ENCODE measurements around the gene TRIOBP. TPM values are rescaled to one million over a fixed set of nuclear protein-coding genes. Genes with fewer than 3 reads are reported as not detected.
A peak's percentile ranks its signal among the peaks of the same experiment; 100 is the strongest.

The TRIOBP gene
- total and polyA plus RNA-seq, 2 of the 13 experiments (the other 11 are each of a cell fraction or from before 2014, with no cell fraction given), result 6.1 to 15.4 TPM

DNA sequence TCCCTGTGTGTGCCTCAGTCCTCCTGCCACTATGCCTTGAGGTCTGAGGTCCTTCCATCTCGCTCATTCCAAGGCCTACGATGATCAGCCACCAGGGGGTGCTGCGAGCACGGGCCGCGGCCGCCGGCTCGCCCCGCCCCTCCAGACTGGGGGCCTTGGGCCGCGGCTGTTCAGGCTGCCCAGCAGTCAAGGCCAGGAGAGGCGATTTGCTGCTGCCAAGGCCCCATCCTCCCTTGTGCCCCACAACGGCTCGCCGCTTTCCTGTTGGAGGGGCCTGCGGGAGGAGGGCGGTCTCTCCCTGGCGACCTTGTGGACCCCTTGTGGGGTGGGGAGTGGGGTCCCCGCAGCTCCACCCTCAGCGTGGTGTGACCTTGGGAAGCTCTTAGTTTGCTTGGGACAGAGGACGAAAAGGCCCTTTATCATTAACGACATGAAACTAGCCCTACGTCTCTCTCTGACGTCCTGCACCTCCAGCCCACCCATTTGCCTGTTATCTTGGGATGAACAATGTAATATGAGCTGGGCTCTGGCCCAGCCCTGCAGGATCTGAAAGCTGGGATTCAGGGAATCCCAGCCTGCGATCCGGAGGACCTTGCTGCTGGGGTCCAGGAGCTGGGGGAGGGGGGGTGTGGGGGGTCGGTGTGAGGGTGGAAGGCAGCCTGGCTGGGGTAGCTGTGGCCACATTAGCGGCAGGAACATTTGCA is 121.0 kb downstream of the TRIOBP start (continued):
- TF ChIP-seq HNRNPUL1 (IDR thresholded peaks at IDR 0.05; ENCODE audit: low read depth, low read length) (no peak), ZNF30 (CRISPR knock-in tag; IDR thresholded peaks at IDR 0.05) (no peak), ZSCAN9 (CRISPR knock-in tag; IDR thresholded peaks at IDR 0.05; ENCODE audit: borderline replicate concordance) (peak; percentile 66; the same call in 1 of the 2 replicates), BRCA1 (CRISPR knock-in tag; IDR thresholded peaks at IDR 0.05) (no peak; the same call in 1 of the 2 replicates), ZNF225 (CRISPR knock-in tag; IDR thresholded peaks at IDR 0.05) (no peak), KLF16 (CRISPR knock-in tag; IDR thresholded peaks at IDR 0.05) (peak in 1 of 2 experiments; percentile 95; a peak in 2 of 4 replicates), PHF20 (CRISPR knock-in tag; IDR thresholded peaks at IDR 0.05) (no peak), MBD4 (IDR thresholded peaks at IDR 0.05; ENCODE audit: borderline replicate concordance, low read length) (no peak), ZKSCAN5 (CRISPR knock-in tag; IDR thresholded peaks at IDR 0.05) (no peak), RAD51 (IDR thresholded peaks at IDR 0.05; ENCODE audit: borderline replicate concordance) (no peak), ZNF841 (CRISPR knock-in tag; IDR thresholded peaks at IDR 0.05; ENCODE audit: borderline replicate concordance) (no peak), ZNF790 (CRISPR knock-in tag; IDR thresholded peaks at IDR 0.05; ENCODE audit: borderline replicate concordance) (no peak), SMAD9 (CRISPR knock-in tag; IDR thresholded peaks at IDR 0.05) (no peak), ZNF17 (CRISPR knock-in tag; IDR thresholded peaks at IDR 0.05) (no peak), MIER2 (CRISPR knock-in tag; IDR thresholded peaks at IDR 0.05) (peak; percentile 45; the same call in 1 of the 2 replicates), MAFK (conservative IDR thresholded peaks at IDR 0.05 in 1 of 2, IDR thresholded peaks at IDR 0.05 in 1 of 2; ENCODE audit: low read length in 2 of 2) (no peak), REXO4 (CRISPR knock-in tag; IDR thresholded peaks at IDR 0.05; ENCODE audit: borderline replicate concordance) (no peak), RXRA (CRISPR knock-in tag; IDR thresholded peaks at IDR 0.05) (peak; percentile 92)
- TF ChIP-seq, protein P1, sequence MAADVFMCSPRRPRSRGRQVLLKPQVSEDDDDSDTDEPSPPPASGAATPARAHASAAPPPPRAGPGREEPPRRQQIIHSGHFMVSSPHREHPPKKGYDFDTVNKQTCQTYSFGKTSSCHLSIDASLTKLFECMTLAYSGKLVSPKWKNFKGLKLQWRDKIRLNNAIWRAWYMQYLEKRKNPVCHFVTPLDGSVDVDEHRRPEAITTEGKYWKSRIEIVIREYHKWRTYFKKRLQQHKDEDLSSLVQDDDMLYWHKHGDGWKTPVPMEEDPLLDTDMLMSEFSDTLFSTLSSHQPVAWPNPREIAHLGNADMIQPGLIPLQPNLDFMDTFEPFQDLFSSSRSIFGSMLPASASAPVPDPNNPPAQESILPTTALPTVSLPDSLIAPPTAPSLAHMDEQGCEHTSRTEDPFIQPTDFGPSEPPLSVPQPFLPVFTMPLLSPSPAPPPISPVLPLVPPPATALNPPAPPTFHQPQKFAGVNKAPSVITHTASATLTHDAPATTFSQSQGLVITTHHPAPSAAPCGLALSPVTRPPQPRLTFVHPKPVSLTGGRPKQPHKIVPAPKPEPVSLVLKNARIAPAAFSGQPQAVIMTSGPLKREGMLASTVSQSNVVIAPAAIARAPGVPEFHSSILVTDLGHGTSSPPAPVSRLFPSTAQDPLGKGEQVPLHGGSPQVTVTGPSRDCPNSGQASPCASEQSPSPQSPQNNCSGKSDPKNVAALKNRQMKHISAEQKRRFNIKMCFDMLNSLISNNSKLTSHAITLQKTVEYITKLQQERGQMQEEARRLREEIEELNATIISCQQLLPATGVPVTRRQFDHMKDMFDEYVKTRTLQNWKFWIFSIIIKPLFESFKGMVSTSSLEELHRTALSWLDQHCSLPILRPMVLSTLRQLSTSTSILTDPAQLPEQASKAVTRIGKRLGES (CRISPR knock-in tag; IDR thresholded peaks at IDR 0.05; ENCODE audit: borderline replicate concordance), result no peak
- TF ChIP-seq, protein P2, sequence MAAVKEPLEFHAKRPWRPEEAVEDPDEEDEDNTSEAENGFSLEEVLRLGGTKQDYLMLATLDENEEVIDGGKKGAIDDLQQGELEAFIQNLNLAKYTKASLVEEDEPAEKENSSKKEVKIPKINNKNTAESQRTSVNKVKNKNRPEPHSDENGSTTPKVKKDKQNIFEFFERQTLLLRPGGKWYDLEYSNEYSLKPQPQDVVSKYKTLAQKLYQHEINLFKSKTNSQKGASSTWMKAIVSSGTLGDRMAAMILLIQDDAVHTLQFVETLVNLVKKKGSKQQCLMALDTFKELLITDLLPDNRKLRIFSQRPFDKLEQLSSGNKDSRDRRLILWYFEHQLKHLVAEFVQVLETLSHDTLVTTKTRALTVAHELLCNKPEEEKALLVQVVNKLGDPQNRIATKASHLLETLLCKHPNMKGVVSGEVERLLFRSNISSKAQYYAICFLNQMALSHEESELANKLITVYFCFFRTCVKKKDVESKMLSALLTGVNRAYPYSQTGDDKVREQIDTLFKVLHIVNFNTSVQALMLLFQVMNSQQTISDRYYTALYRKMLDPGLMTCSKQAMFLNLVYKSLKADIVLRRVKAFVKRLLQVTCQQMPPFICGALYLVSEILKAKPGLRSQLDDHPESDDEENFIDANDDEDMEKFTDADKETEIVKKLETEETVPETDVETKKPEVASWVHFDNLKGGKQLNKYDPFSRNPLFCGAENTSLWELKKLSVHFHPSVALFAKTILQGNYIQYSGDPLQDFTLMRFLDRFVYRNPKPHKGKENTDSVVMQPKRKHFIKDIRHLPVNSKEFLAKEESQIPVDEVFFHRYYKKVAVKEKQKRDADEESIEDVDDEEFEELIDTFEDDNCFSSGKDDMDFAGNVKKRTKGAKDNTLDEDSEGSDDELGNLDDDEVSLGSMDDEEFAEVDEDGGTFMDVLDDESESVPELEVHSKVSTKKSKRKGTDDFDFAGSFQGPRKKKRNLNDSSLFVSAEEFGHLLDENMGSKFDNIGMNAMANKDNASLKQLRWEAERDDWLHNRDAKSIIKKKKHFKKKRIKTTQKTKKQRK (IDR thresholded peaks at IDR 0.05; ENCODE audit: low read length), result no peak
- TF ChIP-seq, protein P3, sequence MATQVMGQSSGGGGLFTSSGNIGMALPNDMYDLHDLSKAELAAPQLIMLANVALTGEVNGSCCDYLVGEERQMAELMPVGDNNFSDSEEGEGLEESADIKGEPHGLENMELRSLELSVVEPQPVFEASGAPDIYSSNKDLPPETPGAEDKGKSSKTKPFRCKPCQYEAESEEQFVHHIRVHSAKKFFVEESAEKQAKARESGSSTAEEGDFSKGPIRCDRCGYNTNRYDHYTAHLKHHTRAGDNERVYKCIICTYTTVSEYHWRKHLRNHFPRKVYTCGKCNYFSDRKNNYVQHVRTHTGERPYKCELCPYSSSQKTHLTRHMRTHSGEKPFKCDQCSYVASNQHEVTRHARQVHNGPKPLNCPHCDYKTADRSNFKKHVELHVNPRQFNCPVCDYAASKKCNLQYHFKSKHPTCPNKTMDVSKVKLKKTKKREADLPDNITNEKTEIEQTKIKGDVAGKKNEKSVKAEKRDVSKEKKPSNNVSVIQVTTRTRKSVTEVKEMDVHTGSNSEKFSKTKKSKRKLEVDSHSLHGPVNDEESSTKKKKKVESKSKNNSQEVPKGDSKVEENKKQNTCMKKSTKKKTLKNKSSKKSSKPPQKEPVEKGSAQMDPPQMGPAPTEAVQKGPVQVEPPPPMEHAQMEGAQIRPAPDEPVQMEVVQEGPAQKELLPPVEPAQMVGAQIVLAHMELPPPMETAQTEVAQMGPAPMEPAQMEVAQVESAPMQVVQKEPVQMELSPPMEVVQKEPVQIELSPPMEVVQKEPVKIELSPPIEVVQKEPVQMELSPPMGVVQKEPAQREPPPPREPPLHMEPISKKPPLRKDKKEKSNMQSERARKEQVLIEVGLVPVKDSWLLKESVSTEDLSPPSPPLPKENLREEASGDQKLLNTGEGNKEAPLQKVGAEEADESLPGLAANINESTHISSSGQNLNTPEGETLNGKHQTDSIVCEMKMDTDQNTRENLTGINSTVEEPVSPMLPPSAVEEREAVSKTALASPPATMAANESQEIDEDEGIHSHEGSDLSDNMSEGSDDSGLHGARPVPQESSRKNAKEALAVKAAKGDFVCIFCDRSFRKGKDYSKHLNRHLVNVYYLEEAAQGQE (IDR thresholded peaks at IDR 0.05; ENCODE audit: borderline replicate concordance in 1 of 2, low read depth in 1 of 2, low read length in 2 of 2), result peak in 1 of 2 experiments; percentile 20; a peak in 1 of 4 replicates
